Liver (tissue), 9 donors: ENCODE measurements around the gene TIAM2. TPM values are rescaled to one million over a fixed set of nuclear protein-coding genes. Genes with fewer than 3 reads are reported as not detected.

ENCODE experiments used
- DNase-seq: peaks from one replicate; pipeline ENCODE4 v3.0.0-alpha.2; 2017; ENCODE audit warnings: low spot score
- H3K27ac ChIP-seq, 2 donors: one replicate each; pipeline ENCODE4 v1.7.0; 2013; ENCODE audit warnings: inconsistent platforms in 2 of 2, low read length in 2 of 2, control low read depth in 1 of 2, low read depth in 1 of 2, mild to moderate bottlenecking in 1 of 2
- H3K27me3 ChIP-seq, 4 donors: one replicate each; pipeline versions ENCODE4 v1.6.1 to v1.7.0; 2013; ENCODE audit warnings: low read length in 3 of 4, inconsistent platforms in 1 of 4, mild to moderate bottlenecking in 1 of 4, moderate library complexity in 1 of 4; ENCODE audit not compliant: control insufficient read depth in 4 of 4, insufficient read depth in 4 of 4
- H3K36me3 ChIP-seq, 4 donors: one replicate each; pipeline versions ENCODE4 v1.6.1 to v1.7.0; 2013; ENCODE audit warnings: low read length in 3 of 4, mild to moderate bottlenecking in 3 of 4, low read depth in 1 of 4, moderate library complexity in 1 of 4; ENCODE audit not compliant: control insufficient read depth in 4 of 4, insufficient read depth in 3 of 4
- H3K4me1 ChIP-seq, 4 donors: one replicate each; pipeline versions ENCODE4 v1.6.1 to v1.7.0; 2013; ENCODE audit warnings: low read length in 3 of 4, mild to moderate bottlenecking in 3 of 4, moderate library complexity in 1 of 4; ENCODE audit not compliant: control insufficient read depth in 4 of 4, insufficient read depth in 4 of 4
- H3K4me3 ChIP-seq, 3 donors: one replicate each; pipeline versions ENCODE4 v1.6.1 to v1.7.0; 2013; ENCODE audit warnings: low read length in 3 of 3, control low read depth in 1 of 3, low read depth in 1 of 3, mild to moderate bottlenecking in 1 of 3
- H3K9ac ChIP-seq, 2 donors: one replicate each; pipeline ENCODE4 v1.7.0; 2013; ENCODE audit warnings: low read length in 2 of 2, mild to moderate bottlenecking in 2 of 2, moderate library complexity in 2 of 2, control low read depth in 1 of 2, low read depth in 1 of 2
- H3K9me3 ChIP-seq, 4 donors: one replicate each; pipeline versions ENCODE4 v1.6.1 to v1.7.0; 2013; ENCODE audit warnings: low read length in 3 of 4; ENCODE audit not compliant: control insufficient read depth in 4 of 4
- EGR1 ChIP-seq, 2 donors: IDR thresholded peaks; 2 replicates each; pipeline ENCODE4 v1.6.1; 2016 to 2018; ENCODE audit warnings: antibody characterized with exemption in 2 of 2, low read depth in 2 of 2
- FOXA1 ChIP-seq: IDR thresholded peaks from 2 replicates; pipeline ENCODE4 v1.6.1; 2016; ENCODE audit warnings: antibody characterized with exemption
- FOXA2 ChIP-seq: IDR thresholded peaks from 2 replicates; pipeline ENCODE4 v1.6.1; 2016; ENCODE audit warnings: antibody characterized with exemption
- GABPA ChIP-seq, 2 donors: IDR thresholded peaks in 1 of 2; conservative IDR thresholded peaks in 1 of 2; 2 replicates each; pipeline ENCODE4 v1.6.1; 2016; ENCODE audit warnings: antibody characterized with exemption in 2 of 2, mild to moderate bottlenecking in 1 of 2, moderate library complexity in 1 of 2
- HNF4A ChIP-seq, 2 donors: conservative IDR thresholded peaks; 2 replicates each; pipeline ENCODE4 v1.6.1; 2016; ENCODE audit warnings: antibody characterized with exemption in 2 of 2, mild to moderate bottlenecking in 2 of 2
- HNF4G ChIP-seq: IDR thresholded peaks from 2 replicates; pipeline ENCODE4 v1.6.1; 2016; ENCODE audit warnings: antibody characterized with exemption
- NR2F2 ChIP-seq: IDR thresholded peaks from 2 replicates; pipeline ENCODE4 v1.6.1; 2016; ENCODE audit warnings: antibody characterized with exemption
- RAD21 ChIP-seq, 2 donors: IDR thresholded peaks; 2 replicates each; pipeline ENCODE4 v1.6.1; 2016; ENCODE audit warnings: antibody characterized with exemption in 2 of 2, mild to moderate bottlenecking in 2 of 2
- RXRA ChIP-seq, 2 donors: IDR thresholded peaks; 2 replicates each; pipeline ENCODE4 v1.6.1; 2017 to 2018; ENCODE audit warnings: antibody characterized with exemption in 2 of 2, mild to moderate bottlenecking in 1 of 2
- SP1 ChIP-seq: IDR thresholded peaks from 2 replicates; pipeline ENCODE4 v1.6.1; 2018; ENCODE audit warnings: antibody characterized with exemption, mild to moderate bottlenecking
- TAF1 ChIP-seq: conservative IDR thresholded peaks from 2 replicates; pipeline ENCODE4 v1.6.1; 2016; ENCODE audit warnings: antibody characterized with exemption, mild to moderate bottlenecking
- YY1 ChIP-seq: IDR thresholded peaks from 2 replicates; pipeline ENCODE4 v1.6.1; 2016; ENCODE audit warnings: antibody characterized with exemption, mild to moderate bottlenecking
- WGBS: extraction: QIAGEN DNeasy Blood & Tissue Kit; methylation state at CpG from one replicate; pipeline ENCODE4 v1.1.7; 2013; 5-methylcytosine and 5-hydroxymethylcytosine counted together
- polyA plus RNA-seq, 2 donors: library from polyadenylated mRNA; stranded (reverse) in 1 of 2; unstranded in 1 of 2; fragments of 200-250 nt in 1 of 2; fragments of >200 nt in 1 of 2; fragmentation: Nextera tagmentation in 1 of 2; extraction: Ambion mirVana in 1 of 2; gene quantifications; one replicate each; pipeline versions ENCODE4 v1.2.1 to v1.2.3, GENCODE V29; 2013 to 2015
- total RNA-seq, 2 donors: library from RNA; depleted of rRNA; stranded (reverse); fragments of >200 nt; gene quantifications; one replicate each; pipeline ENCODE4 v1.2.3, GENCODE V29; 2014
- TF ChIP-seq, protein P1 (sequence below): IDR thresholded peaks from 2 replicates; pipeline ENCODE4 v1.6.1; 2016; ENCODE audit warnings: antibody characterized with exemption
- TF ChIP-seq, protein P2 (sequence below): IDR thresholded peaks from 2 replicates; pipeline ENCODE4 v1.6.1; 2016; ENCODE audit warnings: antibody characterized with exemption, mild to moderate bottlenecking
- TF ChIP-seq, protein P3 (sequence below): IDR thresholded peaks from 2 replicates; pipeline ENCODE4 v1.6.1; 2016; ENCODE audit warnings: antibody characterized with exemption
- TF ChIP-seq, protein P4 (sequence below): fragments of 150-350 bp; IDR thresholded peaks from 2 replicates; pipeline ENCODE4 v1.5.1; 2017; ENCODE audit warnings: improper control_type of control experiment, low read depth, low read length; ENCODE audit not compliant: missing input control
- TF ChIP-seq, protein P5 (sequence below): IDR thresholded peaks from 2 replicates; pipeline ENCODE4 v1.6.1; 2016; ENCODE audit warnings: antibody characterized with exemption
- donor health status: healthy.
- donor health status: healthy.
- donor health status: healthy.
- donor health status: healthy.
- donor health status: healthy.

TIAM2 gene
- total and polyA plus RNA-seq, 4 donors: 0.62 to 3.7 (median 2.4) TPM

DNA sequence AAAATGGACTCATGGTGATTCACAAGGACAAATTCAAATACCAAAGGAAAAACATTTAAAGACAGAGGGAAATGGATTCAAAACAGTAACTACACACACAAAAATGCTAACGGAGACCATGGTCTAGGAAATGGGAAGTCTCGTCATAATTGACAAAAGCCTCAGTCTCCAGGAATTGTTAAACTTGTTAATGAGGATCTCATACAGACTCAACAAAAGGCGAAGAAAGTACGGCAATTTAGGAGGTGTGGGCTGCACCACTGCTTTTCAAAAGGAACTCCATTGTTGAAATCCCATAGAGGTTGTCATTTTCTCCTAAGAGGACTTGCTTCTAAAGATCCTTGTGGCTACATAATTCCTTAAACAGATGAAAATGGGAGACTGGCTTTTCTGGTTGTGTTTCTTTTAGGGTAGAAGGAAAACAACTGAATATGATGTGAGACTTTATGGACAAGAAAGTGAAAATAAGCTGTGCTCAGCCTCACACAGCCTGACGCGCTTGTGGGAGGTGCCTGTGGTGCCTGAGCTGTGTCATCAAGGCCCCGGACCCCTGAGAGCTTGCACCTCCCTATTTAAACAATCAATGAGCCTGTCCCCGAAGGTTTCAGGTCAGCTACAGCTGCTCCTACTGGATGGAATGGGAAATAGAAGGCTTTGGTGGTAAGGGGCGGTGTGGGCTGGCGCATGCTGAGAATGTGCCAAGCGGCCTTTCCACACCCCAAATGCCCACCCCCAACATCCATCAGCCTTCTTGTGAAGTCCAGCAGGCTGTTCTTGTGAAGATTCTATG, 266.2 kb downstream of the TIAM2 start:
- H3K36me3 ChIP-seq: peaks cover 8 to 44% (median 27%) of the 10 kb centered on the region in 4 donors
- H3K9ac ChIP-seq: no peak overlapping the region
- no peaks in the 10 kb centered on the region for H3K4me1 ChIP-seq
- TF ChIP-seq FOXA2 (no peak), EGR1 (IDR thresholded peaks at IDR 0.05; ENCODE audit: low read depth in 2 of 2) (no peak), NR2F2 (no peak), HNF4A (conservative IDR thresholded peaks at IDR 0.05) (no peak), GABPA (IDR thresholded peaks at IDR 0.05 in 1 of 2, conservative IDR thresholded peaks at IDR 0.05 in 1 of 2) (no peak), HNF4G (no peak), FOXA1 (no peak), RAD21 (IDR thresholded peaks at IDR 0.05) (no peak), SP1 (no peak), YY1 (no peak)
- TF ChIP-seq, protein P1, sequence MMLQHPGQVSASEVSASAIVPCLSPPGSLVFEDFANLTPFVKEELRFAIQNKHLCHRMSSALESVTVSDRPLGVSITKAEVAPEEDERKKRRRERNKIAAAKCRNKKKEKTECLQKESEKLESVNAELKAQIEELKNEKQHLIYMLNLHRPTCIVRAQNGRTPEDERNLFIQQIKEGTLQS: no peak
- TF ChIP-seq, protein P2, sequence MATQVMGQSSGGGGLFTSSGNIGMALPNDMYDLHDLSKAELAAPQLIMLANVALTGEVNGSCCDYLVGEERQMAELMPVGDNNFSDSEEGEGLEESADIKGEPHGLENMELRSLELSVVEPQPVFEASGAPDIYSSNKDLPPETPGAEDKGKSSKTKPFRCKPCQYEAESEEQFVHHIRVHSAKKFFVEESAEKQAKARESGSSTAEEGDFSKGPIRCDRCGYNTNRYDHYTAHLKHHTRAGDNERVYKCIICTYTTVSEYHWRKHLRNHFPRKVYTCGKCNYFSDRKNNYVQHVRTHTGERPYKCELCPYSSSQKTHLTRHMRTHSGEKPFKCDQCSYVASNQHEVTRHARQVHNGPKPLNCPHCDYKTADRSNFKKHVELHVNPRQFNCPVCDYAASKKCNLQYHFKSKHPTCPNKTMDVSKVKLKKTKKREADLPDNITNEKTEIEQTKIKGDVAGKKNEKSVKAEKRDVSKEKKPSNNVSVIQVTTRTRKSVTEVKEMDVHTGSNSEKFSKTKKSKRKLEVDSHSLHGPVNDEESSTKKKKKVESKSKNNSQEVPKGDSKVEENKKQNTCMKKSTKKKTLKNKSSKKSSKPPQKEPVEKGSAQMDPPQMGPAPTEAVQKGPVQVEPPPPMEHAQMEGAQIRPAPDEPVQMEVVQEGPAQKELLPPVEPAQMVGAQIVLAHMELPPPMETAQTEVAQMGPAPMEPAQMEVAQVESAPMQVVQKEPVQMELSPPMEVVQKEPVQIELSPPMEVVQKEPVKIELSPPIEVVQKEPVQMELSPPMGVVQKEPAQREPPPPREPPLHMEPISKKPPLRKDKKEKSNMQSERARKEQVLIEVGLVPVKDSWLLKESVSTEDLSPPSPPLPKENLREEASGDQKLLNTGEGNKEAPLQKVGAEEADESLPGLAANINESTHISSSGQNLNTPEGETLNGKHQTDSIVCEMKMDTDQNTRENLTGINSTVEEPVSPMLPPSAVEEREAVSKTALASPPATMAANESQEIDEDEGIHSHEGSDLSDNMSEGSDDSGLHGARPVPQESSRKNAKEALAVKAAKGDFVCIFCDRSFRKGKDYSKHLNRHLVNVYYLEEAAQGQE: no peak
- no peak overlapping the region for H3K27ac ChIP-seq
- H3K4me3 ChIP-seq: no peak overlapping the region
- no peaks in the 10 kb centered on the region for H3K9me3 ChIP-seq
- WGBS: 96% methylated on average over 11 of the region's 11 CpGs
- no peak for DNase-seq
- H3K27me3 ChIP-seq: no peaks in the 10 kb centered on the region

DNA sequence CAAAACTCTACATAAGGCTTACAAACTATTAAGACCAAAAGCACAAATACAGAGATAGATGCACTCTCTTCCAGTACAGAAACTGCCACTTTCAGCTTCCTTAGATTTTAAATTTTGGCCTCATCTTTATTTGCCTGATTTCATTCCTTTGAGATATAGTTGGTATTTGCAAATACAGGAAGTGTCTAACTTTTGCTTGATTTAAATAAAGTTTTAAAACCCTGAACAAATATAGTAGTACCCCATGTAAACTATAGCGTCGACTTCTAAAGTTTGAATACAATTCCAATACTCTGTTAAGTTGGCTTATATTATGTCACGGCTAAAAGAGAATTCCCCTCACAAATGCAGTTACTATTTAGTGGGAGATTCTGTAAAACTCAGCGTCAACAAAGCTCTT, 267.5 kb downstream of the TIAM2 start:
- 97% methylated on average over 4 of the region's 4 CpGs for WGBS
- TF ChIP-seq, protein P3, sequence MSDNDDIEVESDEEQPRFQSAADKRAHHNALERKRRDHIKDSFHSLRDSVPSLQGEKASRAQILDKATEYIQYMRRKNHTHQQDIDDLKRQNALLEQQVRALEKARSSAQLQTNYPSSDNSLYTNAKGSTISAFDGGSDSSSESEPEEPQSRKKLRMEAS: no peak
- TF ChIP-seq RXRA (IDR thresholded peaks at IDR 0.05) (no peak), FOXA2 (no peak), YY1 (no peak), HNF4G (no peak), FOXA1 (no peak), TAF1 (no peak), GABPA (IDR thresholded peaks at IDR 0.05 in 1 of 2, conservative IDR thresholded peaks at IDR 0.05 in 1 of 2) (no peak), EGR1 (IDR thresholded peaks at IDR 0.05; ENCODE audit: low read depth in 2 of 2) (no peak), HNF4A (conservative IDR thresholded peaks at IDR 0.05) (no peak), RAD21 (IDR thresholded peaks at IDR 0.05) (no peak), NR2F2 (no peak)
- TF ChIP-seq, protein P4, sequence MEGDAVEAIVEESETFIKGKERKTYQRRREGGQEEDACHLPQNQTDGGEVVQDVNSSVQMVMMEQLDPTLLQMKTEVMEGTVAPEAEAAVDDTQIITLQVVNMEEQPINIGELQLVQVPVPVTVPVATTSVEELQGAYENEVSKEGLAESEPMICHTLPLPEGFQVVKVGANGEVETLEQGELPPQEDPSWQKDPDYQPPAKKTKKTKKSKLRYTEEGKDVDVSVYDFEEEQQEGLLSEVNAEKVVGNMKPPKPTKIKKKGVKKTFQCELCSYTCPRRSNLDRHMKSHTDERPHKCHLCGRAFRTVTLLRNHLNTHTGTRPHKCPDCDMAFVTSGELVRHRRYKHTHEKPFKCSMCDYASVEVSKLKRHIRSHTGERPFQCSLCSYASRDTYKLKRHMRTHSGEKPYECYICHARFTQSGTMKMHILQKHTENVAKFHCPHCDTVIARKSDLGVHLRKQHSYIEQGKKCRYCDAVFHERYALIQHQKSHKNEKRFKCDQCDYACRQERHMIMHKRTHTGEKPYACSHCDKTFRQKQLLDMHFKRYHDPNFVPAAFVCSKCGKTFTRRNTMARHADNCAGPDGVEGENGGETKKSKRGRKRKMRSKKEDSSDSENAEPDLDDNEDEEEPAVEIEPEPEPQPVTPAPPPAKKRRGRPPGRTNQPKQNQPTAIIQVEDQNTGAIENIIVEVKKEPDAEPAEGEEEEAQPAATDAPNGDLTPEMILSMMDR: no peak
- TF ChIP-seq, protein P5, sequence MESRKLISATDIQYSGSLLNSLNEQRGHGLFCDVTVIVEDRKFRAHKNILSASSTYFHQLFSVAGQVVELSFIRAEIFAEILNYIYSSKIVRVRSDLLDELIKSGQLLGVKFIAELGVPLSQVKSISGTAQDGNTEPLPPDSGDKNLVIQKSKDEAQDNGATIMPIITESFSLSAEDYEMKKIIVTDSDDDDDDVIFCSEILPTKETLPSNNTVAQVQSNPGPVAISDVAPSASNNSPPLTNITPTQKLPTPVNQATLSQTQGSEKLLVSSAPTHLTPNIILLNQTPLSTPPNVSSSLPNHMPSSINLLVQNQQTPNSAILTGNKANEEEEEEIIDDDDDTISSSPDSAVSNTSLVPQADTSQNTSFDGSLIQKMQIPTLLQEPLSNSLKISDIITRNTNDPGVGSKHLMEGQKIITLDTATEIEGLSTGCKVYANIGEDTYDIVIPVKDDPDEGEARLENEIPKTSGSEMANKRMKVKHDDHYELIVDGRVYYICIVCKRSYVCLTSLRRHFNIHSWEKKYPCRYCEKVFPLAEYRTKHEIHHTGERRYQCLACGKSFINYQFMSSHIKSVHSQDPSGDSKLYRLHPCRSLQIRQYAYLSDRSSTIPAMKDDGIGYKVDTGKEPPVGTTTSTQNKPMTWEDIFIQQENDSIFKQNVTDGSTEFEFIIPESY: no peak
- TF ChIP-seq, protein P1: no peak
- H3K9ac ChIP-seq: no peak overlapping the region
- no peaks in the 10 kb centered on the region for H3K4me1 ChIP-seq
- DNase-seq: no peak
- H3K27ac ChIP-seq: no peak overlapping the region
- no peak overlapping the region for H3K4me3 ChIP-seq
- H3K36me3 ChIP-seq: peaks cover 13 to 36% (median 26%) of the 10 kb centered on the region in 4 donors
- no peaks in the 10 kb centered on the region for H3K27me3 ChIP-seq
- no peaks in the 10 kb centered on the region for H3K9me3 ChIP-seq
